ENCODE measurements around the gene SPC25.
A peak's percentile ranks its signal among the peaks of the same experiment; 100 is the strongest.
"Not testable (repeated sequence)": the region's sequence is repeated elsewhere in the genome, so short reads cannot be mapped to it uniquely, and the experiment has no call there.

SPC25 gene

GRCh38 chr2:168901003-168901402, 10.8 kb upstream of the SPC25 start, which contains the start of gene G6PC2:
TSS of gene G6PC2 (plus strand) at chr2:168901291. CDS start at chr2:168901332, 41 bp downstream.
- no peak for DNase-seq

- no peak for DNase-seq
Observed at GRCh38 chr2:168897449-168897848, 7.2 kb upstream of the SPC25 start.

GRCh38 chr2:168896783-168897182, 6.6 kb upstream of the SPC25 start:
- no peak for DNase-seq

DNA sequence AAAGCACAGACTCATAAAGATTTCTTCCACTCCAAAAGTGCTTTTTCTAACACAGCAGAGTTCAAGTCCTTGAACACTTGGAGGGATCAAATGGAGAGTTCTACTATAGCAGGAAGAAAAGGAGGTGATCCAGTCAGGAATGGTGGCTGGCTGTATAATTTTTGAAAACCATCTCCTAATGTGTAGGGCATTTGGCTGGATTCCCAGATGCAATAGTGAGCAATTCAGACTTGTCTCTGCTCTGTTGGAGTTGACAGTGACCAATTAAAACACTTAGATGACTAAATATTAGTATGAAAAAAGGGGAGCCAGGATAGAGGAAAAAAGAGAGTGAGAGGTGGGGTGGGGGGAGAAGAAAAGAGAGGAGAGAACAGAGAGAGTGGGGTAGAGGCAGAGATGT, 5.5 kb upstream of the SPC25 start:
- DNase-seq, result no peak

GRCh38 chr2:168894720-168895119, 4.5 kb upstream of the SPC25 start:
- DNase-seq, result no peak

- DNase-seq, result no peak
Observed at GRCh38 chr2:168894101-168894500, 3.9 kb upstream of the SPC25 start.

- no peak for DNase-seq
Observed at GRCh38 chr2:168892327-168892726, 2.1 kb upstream of the SPC25 start.

DNA sequence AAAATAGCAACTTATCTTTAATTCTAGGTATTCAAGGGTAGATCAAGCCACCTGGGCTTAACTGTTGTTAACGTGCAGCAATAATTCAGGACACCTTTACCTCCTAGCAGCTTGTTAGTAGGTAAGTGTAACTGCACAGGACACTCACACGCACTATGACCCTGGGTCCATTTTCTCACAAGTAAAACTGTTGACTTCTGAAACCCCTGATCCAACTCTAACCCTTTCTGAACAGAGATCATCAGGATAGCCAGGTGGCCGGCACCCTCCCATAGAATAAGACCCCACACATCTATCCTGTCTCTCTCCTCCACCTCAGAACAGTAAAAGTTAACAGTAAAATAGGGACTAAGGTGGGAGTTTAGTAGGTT, 610 bp downstream of the SPC25 start:
- DNase-seq, result no peak

- no peak for DNase-seq
Observed at GRCh38 chr2:168884975-168885374, 5.3 kb downstream of the SPC25 start.

DNA sequence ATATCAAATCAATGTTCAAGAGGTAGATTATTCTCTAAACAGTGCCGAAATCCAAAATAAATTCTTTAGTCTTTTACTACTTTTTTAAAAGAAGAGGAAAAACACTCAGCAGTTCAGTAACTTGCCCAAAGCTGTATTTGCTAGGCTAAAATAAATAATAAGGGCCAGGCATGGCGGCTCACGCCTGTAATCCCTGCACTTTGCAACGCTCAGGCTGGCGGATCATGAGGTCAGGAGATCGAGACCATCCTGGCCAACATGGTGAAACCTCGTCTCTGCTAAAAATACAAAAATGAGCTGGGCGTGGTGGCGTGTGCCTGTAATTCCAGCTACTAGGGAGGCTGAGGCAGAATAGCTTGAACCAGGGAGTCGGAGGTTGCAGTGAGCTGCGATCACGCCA, 8.1 kb downstream of the SPC25 start:
- not testable (repeated sequence) for DNase-seq

DNA sequence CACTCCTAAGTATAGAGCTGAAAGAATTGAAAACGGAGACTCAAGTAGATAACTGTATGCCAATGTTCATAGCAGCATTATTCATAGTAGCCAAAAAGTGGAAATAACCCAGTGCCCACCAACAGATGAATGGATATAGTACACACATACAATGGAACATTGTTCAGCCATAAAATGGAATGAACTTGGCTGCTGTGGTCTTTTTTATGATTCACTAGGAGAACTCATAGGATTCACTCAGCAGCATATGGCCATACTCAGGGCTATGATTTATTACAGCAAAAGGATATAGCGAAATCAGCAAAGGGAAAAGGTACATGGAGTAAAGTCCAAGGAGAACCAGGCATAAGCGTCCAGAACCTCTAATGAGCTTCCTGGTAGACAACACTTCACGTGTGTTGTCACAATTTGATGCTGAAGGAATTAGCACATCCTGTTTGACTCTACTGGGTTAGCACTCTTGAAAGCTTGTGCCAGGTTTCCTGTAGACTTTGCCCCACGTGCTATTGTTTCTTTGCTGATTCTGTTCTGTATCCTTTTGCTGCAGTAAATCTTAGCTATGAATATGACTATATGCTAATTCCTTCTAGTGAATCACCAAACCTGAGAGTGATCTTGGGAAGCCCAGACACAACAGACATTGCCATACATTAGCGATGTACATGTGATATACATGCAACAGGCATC, 15.7 kb downstream of the SPC25 start:
- DNase-seq, result no peak

GRCh38 chr2:168870824-168871223, 19.4 kb downstream of the SPC25 start:
- not testable (repeated sequence) for DNase-seq

GRCh38 chr2:168870369-168870768, 19.9 kb downstream of the SPC25 start:
- not testable (repeated sequence) for DNase-seq

DNA sequence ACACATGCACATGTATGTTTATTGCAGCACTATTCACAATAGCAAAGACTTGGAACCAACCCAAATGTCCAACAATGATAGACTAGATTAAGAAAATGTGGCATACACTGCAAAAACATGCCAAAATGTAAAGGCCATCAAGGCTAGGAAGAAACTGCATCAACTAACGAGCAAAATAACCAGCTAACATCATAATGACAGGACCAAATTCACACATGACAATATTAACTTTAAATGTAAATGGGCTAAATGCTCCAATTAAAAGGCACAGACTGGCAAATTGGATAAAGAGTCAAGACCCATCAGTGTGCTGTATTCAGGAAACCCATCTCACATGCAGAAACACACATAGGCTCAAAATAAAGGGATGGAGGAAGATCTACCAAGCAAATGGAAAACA, 23.1 kb downstream of the SPC25 start:
- not testable (repeated sequence) for DNase-seq

- DNase-seq, result no peak
Observed at GRCh38 chr2:168858146-168858545, 32.1 kb downstream of the SPC25 start.

GRCh38 chr2:168855601-168856000, 34.6 kb downstream of the SPC25 start:
- DNase-seq, result no peak

DNA sequence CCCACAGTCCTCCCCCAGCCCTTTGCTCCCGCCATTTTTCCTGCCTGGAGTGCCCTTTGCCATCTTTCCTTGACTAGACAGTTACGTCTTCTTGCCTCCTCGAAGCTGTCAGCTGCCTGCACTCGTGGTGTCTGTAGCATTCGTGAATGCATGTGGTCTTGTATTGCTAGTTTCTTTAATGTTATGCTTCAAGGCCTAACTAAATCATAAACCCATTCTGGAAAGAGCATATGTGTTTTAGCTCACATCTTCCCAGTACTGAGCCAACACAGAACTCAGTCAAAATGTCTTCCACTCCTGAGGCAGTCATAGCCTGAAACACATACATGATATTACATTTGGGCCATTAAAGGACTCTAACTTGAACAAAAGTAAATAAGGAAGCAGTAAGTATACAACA, 35.6 kb downstream of the SPC25 start:
- DNase-seq, result no peak

DNA sequence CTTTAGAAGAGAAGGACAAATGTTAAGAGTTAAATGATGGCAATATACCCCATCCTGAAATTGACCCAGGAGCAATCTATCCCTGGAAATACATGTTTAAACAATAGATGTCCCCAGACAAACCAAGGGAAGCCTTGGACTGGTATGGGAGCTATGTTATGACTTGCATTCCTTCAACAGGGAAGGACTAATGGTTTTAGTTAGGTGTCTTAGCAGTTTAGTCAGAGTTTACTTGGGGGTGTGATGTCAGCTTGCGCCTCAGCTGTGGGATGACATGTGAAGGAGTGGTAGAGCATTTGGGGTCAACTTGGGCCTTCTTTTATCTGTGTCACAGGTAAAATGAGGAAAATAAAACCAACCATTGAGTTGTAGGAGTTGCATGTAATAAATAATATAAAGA, 36.8 kb downstream of the SPC25 start:
- DNase-seq, result no peak

GRCh38 chr2:168852481-168852880, 37.7 kb downstream of the SPC25 start:
- no peak for DNase-seq

DNA sequence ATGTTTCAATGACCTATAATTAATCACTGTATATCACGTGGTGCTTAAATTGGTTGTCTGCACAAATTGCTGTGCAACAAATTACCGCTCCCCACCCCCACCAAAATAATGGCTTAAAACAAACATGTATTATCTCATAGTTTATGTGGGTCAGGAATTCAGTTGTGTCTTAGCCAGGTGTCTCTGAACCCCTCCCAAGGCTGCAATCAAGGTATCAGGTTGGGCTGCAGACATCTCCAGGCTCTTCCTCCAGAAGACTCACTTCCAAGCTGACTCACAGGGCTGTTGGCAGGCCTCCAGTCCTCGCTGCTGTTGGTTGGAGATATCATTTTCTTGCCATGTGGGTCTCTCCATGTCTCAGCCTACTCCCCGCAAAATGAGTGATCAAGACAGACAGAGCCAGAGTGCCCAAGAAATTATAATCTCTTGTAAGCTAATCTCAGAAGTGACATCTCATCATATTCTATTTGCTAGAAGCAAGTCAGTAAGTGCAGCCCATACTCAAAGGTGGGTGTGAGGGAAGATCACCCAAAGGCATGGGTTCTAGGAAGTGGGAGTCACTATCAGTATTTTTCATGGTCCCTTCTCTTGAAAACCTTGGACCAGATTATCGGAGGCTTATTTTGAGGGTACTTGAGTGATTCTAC, 38.4 kb downstream of the SPC25 start:
- DNase-seq, result peak; percentile 6

DNA sequence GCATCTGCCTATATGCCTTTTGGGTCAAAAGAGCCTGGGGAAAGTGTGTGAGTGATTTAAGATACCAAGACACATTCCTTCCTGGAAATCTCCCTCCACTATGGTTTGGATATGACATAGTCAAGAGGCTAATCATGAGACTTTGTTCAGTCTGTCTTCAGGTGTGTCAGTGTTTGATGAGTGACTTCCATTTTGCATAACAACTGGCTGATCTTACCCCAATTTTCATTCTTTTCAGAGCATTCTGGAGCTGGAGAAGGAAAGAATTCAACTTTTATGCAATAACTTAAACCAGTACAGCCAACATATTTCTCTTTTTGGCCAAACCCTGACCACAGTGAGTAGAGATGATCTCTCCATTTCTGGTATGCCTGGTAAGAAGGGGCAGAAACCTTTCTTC, 39.4 kb downstream of the SPC25 start:
- no peak for DNase-seq

GRCh38 chr2:168849610-168850009, 40.6 kb downstream of the SPC25 start:
- DNase-seq, result peak; percentile 15

DNA sequence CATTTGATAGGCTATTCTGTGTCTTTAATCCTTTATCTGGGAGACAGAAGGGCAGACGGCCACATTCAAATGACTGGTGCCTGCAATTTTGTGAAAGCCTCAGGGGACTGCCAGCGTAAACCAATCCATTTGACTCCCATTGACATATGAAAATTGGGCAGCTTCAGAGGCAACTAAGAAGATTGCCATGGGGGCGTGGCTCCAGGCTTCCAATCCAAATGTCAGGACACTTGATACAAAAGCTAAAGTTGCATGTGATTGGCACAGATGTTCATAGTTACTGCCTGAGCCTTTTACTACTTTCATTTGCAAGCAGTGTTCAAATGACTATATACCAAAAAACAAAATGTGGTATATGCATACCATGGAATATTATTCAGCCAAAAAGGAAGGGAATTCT, 42.0 kb downstream of the SPC25 start:
- peak; percentile 36 for DNase-seq

DNA sequence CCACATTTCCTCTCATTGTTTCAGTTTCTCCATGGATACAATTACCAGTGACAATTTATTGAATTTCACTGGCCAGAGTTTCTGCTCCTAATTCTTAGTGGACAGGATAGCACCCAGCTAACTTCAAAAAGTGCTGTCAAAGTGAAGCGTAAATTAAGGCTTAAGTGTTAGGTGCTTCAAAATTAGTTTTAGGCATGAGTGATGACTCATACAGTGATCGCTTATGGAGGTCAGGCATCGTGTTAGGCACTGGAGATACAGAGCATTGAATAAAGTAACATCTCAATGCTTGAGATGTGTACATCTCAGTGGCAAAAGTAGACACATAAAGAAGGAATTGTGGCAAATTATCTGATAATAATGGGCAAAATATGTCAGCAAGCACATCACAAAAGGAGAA, 47.0 kb downstream of the SPC25 start:
- no peak for DNase-seq

DNA sequence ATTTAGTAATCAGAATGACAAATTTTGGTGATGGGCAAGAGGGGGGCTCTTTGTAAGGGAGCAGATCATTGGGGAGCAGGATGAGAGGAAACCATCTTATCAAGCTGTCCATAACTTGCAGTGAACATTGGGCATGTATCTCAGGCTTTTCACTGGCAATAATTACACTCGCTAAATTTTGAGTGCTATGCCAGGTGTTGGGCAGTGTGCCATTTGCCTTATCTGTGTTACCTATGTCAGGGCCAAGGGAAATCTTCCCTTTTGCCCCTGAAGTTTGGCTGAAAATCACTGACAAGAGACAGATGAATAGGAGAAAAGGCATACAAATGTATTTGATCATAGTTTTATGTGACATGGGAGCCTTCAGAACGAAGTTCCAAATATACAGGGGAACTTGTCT, 48.8 kb downstream of the SPC25 start:
- DNase-seq, result no peak

Measured in DMS 273 treated with DMSO at 0.1 percent for 48 hours (cell line).